Astrocyte of the spinal cord (primary cell): ENCODE measurements around the gene SF1.

Experiments used
- DNase-seq: peaks from one replicate; pipeline ENCODE4 v3.0.0; 2011; ENCODE audit warnings: low read depth, low spot score
- H3K4me3 ChIP-seq: 2 replicates; pipeline ENCODE4 v1.5.1; 2011; ENCODE audit warnings: low read depth, mild to moderate bottlenecking, low read length, moderate library complexity
- in situ Hi-C: cut with HindIII; loops from 2 replicates; pipeline ENCODE4 v1.10.0; 2017; ENCODE audit warnings: low sequenced_read_pairs
- TF ChIP-seq, protein P1 (sequence below): IDR thresholded peaks from 2 replicates; pipeline ENCODE4 v1.5.1; 2012; ENCODE audit warnings: low read depth, mild to moderate bottlenecking, low read length, inconsistent platforms

The SF1 gene

GRCh38 chr11:64776875-64777274 is 1.5 kb downstream of the SF1 start:
- no peak for DNase-seq
- in situ Hi-C loops = no loop called here
- TF ChIP-seq, protein P1, sequence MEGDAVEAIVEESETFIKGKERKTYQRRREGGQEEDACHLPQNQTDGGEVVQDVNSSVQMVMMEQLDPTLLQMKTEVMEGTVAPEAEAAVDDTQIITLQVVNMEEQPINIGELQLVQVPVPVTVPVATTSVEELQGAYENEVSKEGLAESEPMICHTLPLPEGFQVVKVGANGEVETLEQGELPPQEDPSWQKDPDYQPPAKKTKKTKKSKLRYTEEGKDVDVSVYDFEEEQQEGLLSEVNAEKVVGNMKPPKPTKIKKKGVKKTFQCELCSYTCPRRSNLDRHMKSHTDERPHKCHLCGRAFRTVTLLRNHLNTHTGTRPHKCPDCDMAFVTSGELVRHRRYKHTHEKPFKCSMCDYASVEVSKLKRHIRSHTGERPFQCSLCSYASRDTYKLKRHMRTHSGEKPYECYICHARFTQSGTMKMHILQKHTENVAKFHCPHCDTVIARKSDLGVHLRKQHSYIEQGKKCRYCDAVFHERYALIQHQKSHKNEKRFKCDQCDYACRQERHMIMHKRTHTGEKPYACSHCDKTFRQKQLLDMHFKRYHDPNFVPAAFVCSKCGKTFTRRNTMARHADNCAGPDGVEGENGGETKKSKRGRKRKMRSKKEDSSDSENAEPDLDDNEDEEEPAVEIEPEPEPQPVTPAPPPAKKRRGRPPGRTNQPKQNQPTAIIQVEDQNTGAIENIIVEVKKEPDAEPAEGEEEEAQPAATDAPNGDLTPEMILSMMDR = no peak
- H3K4me3 ChIP-seq = peak overlapping the region; percentile 58

DNA sequence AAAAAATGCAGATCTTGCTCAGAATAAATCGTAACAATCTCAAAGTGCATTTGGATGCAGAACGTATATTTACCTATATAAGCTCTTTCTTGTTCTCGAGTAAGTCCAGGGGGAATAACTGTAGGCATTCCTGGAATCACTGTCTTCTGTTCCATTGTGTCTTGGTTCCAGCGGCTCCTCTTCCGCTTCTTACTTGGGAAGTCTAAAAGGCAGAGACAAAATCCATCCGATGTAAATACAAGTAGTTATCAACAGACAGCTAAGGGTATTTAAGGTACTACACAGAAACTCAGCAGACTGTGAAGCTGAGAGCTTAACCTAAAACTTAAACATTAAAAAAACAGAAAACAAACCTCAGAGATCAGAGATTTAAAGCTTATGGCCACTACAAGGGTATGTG is 1.9 kb downstream of the SF1 start:
- in situ Hi-C loops = no loop called here
- TF ChIP-seq, protein P1 = no peak
- peak overlapping the region; percentile 58 for H3K4me3 ChIP-seq
- DNase-seq = no peak

GRCh38 chr11:64774144-64774543 is 4.2 kb downstream of the SF1 start:
- in situ Hi-C loops = no loop called here
- no peak for DNase-seq
- TF ChIP-seq, protein P1 = no peak
- H3K4me3 ChIP-seq = no peak overlapping the region

DNA sequence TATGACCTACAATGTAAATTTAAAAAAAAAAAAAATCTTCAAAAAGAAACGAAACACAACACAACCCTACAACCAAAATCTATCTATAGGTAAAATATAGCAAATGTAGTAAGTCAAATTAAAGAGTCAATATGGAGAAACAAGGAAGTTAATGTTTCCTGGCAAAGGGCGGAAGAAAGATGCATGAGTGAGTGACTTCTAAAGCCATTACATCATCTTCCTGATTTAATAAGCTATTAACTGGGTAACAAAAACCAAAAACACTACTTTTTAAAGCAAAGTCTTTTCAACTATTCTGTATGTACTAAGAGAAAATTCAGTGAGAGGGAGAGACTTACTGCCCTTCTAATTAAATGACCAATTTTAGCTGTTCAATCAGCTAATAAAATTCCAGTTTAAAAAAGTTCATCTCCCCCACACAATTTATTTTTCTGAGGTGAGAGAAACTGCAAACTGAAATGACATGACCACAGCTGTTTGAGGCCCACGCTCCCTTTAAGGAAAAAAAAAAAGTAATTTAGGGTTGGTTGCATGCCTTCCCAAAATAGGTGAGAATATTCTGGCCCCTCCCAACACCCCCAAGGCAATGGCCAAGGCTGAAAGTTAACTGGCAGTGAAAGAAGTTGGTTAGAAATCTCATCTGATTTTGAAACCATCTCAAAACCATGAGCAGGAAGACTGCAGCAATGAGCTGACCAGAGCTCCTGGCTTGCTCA is 5.9 kb downstream of the SF1 start:
- in situ Hi-C loops = no loop called here
- TF ChIP-seq, protein P1 = no peak
- no peak overlapping the region for H3K4me3 ChIP-seq
- DNase-seq = no peak

DNA sequence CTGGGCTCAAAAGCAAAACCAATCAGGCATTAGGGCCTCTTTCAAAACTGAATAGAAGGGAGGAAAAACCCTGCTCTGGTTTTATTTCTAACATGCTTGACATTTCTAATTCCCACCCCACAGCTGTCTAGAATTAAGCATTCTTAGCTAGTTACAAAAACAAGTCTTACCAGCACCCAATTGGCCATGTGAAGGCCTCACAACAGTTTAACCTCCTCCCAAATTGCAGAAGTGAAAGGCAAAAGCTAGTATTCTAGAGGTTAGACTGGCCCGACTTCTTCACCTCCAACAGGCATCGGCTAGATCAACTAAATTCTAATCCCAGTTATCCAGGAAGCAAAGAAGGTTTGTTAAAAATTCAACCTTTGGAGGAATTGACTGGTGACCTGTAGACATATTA is 6.5 kb downstream of the SF1 start:
- in situ Hi-C loops = no loop called here
- H3K4me3 ChIP-seq = no peak overlapping the region
- no peak for DNase-seq
- TF ChIP-seq, protein P1 = no peak

DNA sequence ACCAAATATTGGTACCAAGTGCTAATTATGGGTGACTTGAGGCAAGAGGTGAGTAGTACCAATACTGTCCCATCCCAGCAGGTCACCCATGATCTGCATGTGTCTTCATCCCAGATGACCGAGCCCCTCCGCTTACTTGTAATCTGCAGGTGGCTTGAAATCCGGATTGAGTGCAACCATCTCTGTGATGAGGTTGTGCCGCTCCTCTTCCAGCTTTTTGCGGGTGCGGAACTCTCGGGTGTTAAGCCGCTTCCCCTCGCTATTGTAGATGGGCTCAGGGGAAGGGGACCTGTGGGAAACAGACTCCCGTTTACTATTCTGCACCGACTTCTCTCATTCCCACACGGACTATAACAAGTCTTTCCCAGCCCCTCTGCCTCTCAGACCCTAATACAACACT is 8.2 kb downstream of the SF1 start:
- H3K4me3 ChIP-seq = no peak overlapping the region
- TF ChIP-seq, protein P1 = no peak
- DNase-seq = no peak
- in situ Hi-C loops = no loop called here
